H1 (cell line): Measurements from ENCODE around the gene EVA1B. TPM values are rescaled to one million over a fixed set of nuclear protein-coding genes. Genes with fewer than 3 reads are reported as not detected.

Source experiments
- ATF3 ChIP-seq: IDR thresholded peaks from 2 replicates; pipeline ENCODE4 v1.6.1; 2011; ENCODE audit warnings: low read depth, mild to moderate bottlenecking, low read length; ENCODE audit not compliant: insufficient read depth
- EGR1 ChIP-seq: IDR thresholded peaks from 2 replicates; pipeline ENCODE4 v1.6.1; 2011; ENCODE audit warnings: low read depth, low read length, borderline replicate concordance
- FOSL1 ChIP-seq: IDR thresholded peaks from 2 replicates; pipeline ENCODE4 v1.6.1; 2011; ENCODE audit warnings: mild to moderate bottlenecking, low read depth, low read length, moderate library complexity; ENCODE audit not compliant: insufficient read depth
- KDM1A ChIP-seq: fragments of 200-600, 300-600 bp; sonication (generic); IDR thresholded peaks from 2 replicates; pipeline ENCODE4 v1.7.1; 2016; ENCODE audit warnings: mild to moderate bottlenecking, low read length, borderline replicate concordance
- SIN3A ChIP-seq, 2 experiments: IDR thresholded peaks in 1 of 2; conservative IDR thresholded peaks in 1 of 2; 2 replicates each; pipeline ENCODE4 v1.6.1; 2011 to 2012; ENCODE audit warnings: low read length in 2 of 2, improper control_type of control experiment in 1 of 2, low read depth in 1 of 2, mild to moderate bottlenecking in 1 of 2
- SP4 ChIP-seq: IDR thresholded peaks from 2 replicates; pipeline ENCODE4 v1.6.1; 2012; ENCODE audit warnings: low read length, inconsistent platforms
- SUZ12 ChIP-seq: fragments of 200-600 bp; sonication (generic); IDR thresholded peaks from 2 replicates; pipeline ENCODE4 v1.6.1; 2012; ENCODE audit warnings: mild to moderate bottlenecking, inconsistent platforms, low read length, moderate library complexity, mixed read lengths
- TCF12 ChIP-seq: IDR thresholded peaks from 2 replicates; pipeline ENCODE4 v1.6.1; 2011; ENCODE audit warnings: low read depth, mild to moderate bottlenecking, low read length
- polyA plus RNA-seq, 7 experiments: library from polyadenylated mRNA; depleted of rRNA in 3 of 7; stranded (reverse) in 5 of 7; unstranded in 2 of 7; fragments of >200 nt in 5 of 7; fragments of 200-250 nt in 2 of 7; gene quantifications; 1 replicate in 5 of 7; 2 replicates in 1 of 7; 4 replicates in 1 of 7; pipeline versions ENCODE4 v1.2.1 to v1.2.3, GENCODE V29; 2011 to 2013; ENCODE audit warnings: missing spikeins in 2 of 7, mixed read lengths in 2 of 7
- total RNA-seq: library from RNA; stranded (reverse); fragmentation: NEBNext Ultra II Directional; extraction: Animal tissue kit (Norgen Biotek cat#: 25700); gene quantifications from 2 replicates; pipeline ENCODE4 v1.2.1, GENCODE V29; 2021

The EVA1B gene
- total and polyA plus RNA-seq, 2 of the 8 experiments (the other 6 are each of a cell fraction or from before 2014, with no cell fraction given) = 10.0 to 19.9 TPM

DNA sequence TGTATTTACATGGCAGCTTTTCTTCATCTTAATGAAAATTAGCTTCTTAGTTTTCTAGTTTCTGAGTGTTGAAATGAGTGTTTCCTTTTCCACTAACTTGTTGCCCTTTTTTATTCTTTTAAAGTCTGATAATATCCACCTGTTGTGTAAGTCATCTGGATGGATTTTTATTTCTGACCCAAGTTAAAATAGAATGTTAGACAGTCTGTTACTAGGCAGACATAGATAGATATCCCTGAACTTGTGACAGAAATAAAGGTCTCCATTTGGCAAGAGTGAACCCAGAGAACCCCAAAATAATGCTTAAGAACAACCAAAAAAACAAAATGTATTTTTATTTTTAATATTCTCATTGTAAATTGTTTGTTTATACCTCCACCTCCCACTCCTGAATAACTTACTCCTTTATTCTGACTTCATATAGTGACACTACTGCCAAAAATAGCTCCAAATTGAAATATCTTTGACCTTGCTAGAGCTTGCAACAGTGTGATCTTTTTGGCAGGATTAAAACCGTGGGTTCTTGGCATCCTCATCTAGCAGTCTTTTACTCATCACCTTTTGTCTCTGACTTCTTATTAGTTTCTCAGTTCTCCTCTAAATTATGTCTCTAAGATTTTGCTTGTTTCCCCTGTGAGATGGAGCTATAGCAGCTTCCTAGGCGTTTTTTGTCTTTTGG lies 44.2 kb downstream of the EVA1B start (continued):
- TF ChIP-seq KDM1A = no peak
- no peak for TF ChIP-seq EGR1
- no peak for TF ChIP-seq SIN3A (conservative IDR thresholded peaks at IDR 0.05 in 1 of 2, IDR thresholded peaks at IDR 0.05 in 1 of 2; ENCODE audit: low read depth in 1 of 2, low read length in 2 of 2)
- TF ChIP-seq TCF12 = no peak
- no peak for TF ChIP-seq ATF3
- TF ChIP-seq SP4 = no peak
- no peak for TF ChIP-seq FOSL1
- TF ChIP-seq SUZ12 = no peak
